WTC11 (cell line): ENCODE measurements around the gene CARD9. TPM values are rescaled to one million over a fixed set of nuclear protein-coding genes. Genes with fewer than 3 reads are reported as not detected.

Experiments used
- ATAC-seq: fragments of 200-7000 bp; cut with Tn5 transposase; 2 replicates; pipeline ENCODE4 v1.10.0; 2021; ENCODE audit warnings: mild to moderate bottlenecking, moderate library complexity
- CTCF ChIA-PET: fragments of 300-600 bp; sonication (Branson Sonifier 250); formaldehyde crosslinking; loops from one replicate; lab custom pipeline; 2021; ENCODE audit warnings: antibody characterized with exemption; lab: Charles Lee
- POLR2A ChIA-PET: fragments of 350-600 bp; sonication (Branson Sonifier 250); formaldehyde crosslinking; loops from one replicate; lab custom pipeline; 2021; ENCODE audit warnings: antibody characterized with exemption; lab: Charles Lee
- DNase-seq: peaks from one replicate; pipeline ENCODE4 v3.0.0; 2021; ENCODE audit warnings: low spot score
- H3K27ac Mint-ChIP-seq: 2 replicates; pipeline ENCODE4 v1.8.0; 2021; ENCODE audit warnings: mixed read lengths
- H3K27me3 Mint-ChIP-seq: 2 replicates; pipeline ENCODE4 v1.8.0; 2021; ENCODE audit warnings: low read depth, mild to moderate bottlenecking, moderate library complexity, mixed read lengths
- H3K36me3 Mint-ChIP-seq: 2 replicates; pipeline ENCODE4 v1.8.0; 2021; ENCODE audit warnings: mixed read lengths
- H3K4me1 Mint-ChIP-seq: 2 replicates; pipeline ENCODE4 v1.8.0; 2022; ENCODE audit warnings: mixed read lengths
- H3K4me3 Mint-ChIP-seq: 2 replicates; pipeline ENCODE4 v1.8.0; 2021; ENCODE audit warnings: mild to moderate bottlenecking, moderate library complexity, mixed read lengths
- H3K9me3 Mint-ChIP-seq: 2 replicates; pipeline ENCODE4 v1.8.0; 2021; ENCODE audit warnings: mixed read lengths
- ATF2 ChIP-seq: sonication (generic); formaldehyde crosslinking; IDR thresholded peaks from 2 replicates; pipeline ENCODE4 v1.8.1; 2022; ENCODE audit warnings: low read depth, missing genetic modification reagents, borderline replicate concordance
- CTCF ChIP-seq: fragments of 200-600 bp; IDR thresholded peaks from 2 replicates; pipeline ENCODE4 v1.8.0; 2022; ENCODE audit warnings: antibody characterized with exemption
- ESRRA ChIP-seq: sonication (generic); formaldehyde crosslinking; IDR thresholded peaks from 2 replicates; pipeline ENCODE4 v1.8.1; 2022; ENCODE audit warnings: mild to moderate bottlenecking, missing genetic modification reagents, borderline replicate concordance
- FOXP1 ChIP-seq: sonication (generic); formaldehyde crosslinking; IDR thresholded peaks from 2 replicates; pipeline ENCODE4 v1.8.0; 2022; ENCODE audit warnings: missing genetic modification reagents, mild to moderate bottlenecking, moderate library complexity, borderline replicate concordance
- GRHL2 ChIP-seq: fragments of 250-450 bp; sonication (Bioruptor Pico); IDR thresholded peaks from 2 replicates; pipeline ENCODE4 v1.8.0; 2022; ENCODE audit warnings: mild to moderate bottlenecking, moderate library complexity; ENCODE audit not compliant: insufficient replicate concordance, severe bottlenecking
- HMGA2 ChIP-seq: fragments of 250-450 bp; sonication (Bioruptor Pico); IDR thresholded peaks from 2 replicates; pipeline ENCODE4 v1.4.0; 2021; ENCODE audit warnings: mild to moderate bottlenecking, moderate library complexity
- NFYB ChIP-seq: sonication (generic); formaldehyde crosslinking; conservative IDR thresholded peaks from 2 replicates; pipeline ENCODE4 v1.8.0; 2022; ENCODE audit warnings: low read depth, missing genetic modification reagents
- PRRX2 ChIP-seq: fragments of 250-450 bp; sonication (Bioruptor Pico); IDR thresholded peaks from 2 replicates; pipeline ENCODE4 v1.8.0; 2021; ENCODE audit warnings: mild to moderate bottlenecking
- SMAD4 ChIP-seq: sonication (generic); formaldehyde crosslinking; IDR thresholded peaks from 2 replicates; pipeline ENCODE4 v1.8.0; 2022; ENCODE audit warnings: mild to moderate bottlenecking, missing genetic modification reagents
- TEAD4 ChIP-seq: sonication (generic); formaldehyde crosslinking; IDR thresholded peaks from 2 replicates; pipeline ENCODE4 v1.8.0; 2022; ENCODE audit warnings: mild to moderate bottlenecking, missing genetic modification reagents
- ZNF121 ChIP-seq: sonication (generic); formaldehyde crosslinking; IDR thresholded peaks from 2 replicates; pipeline ENCODE4 v1.8.0; 2023; ENCODE audit warnings: missing genetic modification reagents
- ZNF232 ChIP-seq: sonication (generic); formaldehyde crosslinking; IDR thresholded peaks from 2 replicates; pipeline ENCODE4 v1.8.0; 2022; ENCODE audit warnings: mild to moderate bottlenecking, missing genetic modification reagents
- ZNF263 ChIP-seq: sonication (generic); formaldehyde crosslinking; IDR thresholded peaks from 2 replicates; pipeline ENCODE4 v1.8.1; 2022; ENCODE audit warnings: low read depth, mild to moderate bottlenecking, moderate library complexity, missing genetic modification reagents
- ZNF317 ChIP-seq: sonication (generic); formaldehyde crosslinking; IDR thresholded peaks from 2 replicates; pipeline ENCODE4 v1.8.1; 2023; ENCODE audit warnings: low read depth, mild to moderate bottlenecking, moderate library complexity, missing genetic modification reagents, borderline replicate concordance
- total RNA-seq: library from RNA; stranded (reverse); gene quantifications from 3 replicates; pipeline ENCODE4 v1.2.3, GENCODE V29; 2021
- TF ChIP-seq, protein P1 (sequence below): sonication (generic); formaldehyde crosslinking; IDR thresholded peaks from 2 replicates; pipeline ENCODE4 v1.8.1; 2023; ENCODE audit warnings: mild to moderate bottlenecking, moderate library complexity, missing genetic modification reagents
- TF ChIP-seq, protein P2 (sequence below): fragments of 250-450 bp; sonication (Bioruptor Pico); IDR thresholded peaks from 2 replicates; pipeline ENCODE4 v1.9.0; 2021; ENCODE audit warnings: moderate library complexity, mild to moderate bottlenecking, inconsistent platforms, borderline replicate concordance
- TF ChIP-seq, protein P3 (sequence below): fragments of 250-450 bp; sonication (Bioruptor Pico); IDR thresholded peaks from 2 replicates; pipeline ENCODE4 v1.9.0; 2021; ENCODE audit warnings: mild to moderate bottlenecking, borderline replicate concordance

CARD9 gene
- total RNA-seq, 1 experiment from 2014 or later, result 0.96 TPM

DNA sequence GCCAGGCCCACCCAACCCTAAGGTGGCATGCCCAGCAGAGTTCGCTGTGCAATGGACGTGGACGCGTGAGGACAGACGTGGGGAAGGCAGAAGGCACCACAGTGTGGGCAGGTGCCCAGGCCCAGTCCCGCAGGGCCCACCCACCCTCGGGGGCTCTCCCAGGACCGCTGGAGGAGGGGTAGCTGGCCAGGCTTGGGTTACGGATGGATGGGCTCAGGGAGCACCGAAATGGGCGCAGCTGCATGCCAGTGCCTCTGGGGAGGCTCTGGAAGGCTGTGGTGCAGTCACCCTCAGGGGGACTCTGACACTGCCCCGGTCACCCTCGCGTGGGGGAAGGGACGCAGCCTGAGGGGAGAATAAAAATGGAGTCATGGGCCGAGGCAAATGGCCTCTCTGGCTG lies 55.8 kb downstream of the CARD9 start:
- ATAC-seq (no peak), DNase-seq (no peak)
- Mint-ChIP-seq H3K27me3 (no peaks in the 10 kb centered on the region; the same call in 1 of the 2 replicates), H3K4me3 (no peak overlapping the region), H3K36me3 (peaks cover 20% of the 10 kb centered on the region), H3K27ac (no peak overlapping the region), H3K4me1 (no peaks in the 10 kb centered on the region), H3K9me3 (peaks cover 34% of the 10 kb centered on the region)
- CTCF ChIA-PET, result interaction anchor here (0.6 kb wide), 1 partner anchor 23 kb away, joined by 3 read pairs; no protein-coding TSS in a partner anchor
- TF ChIP-seq CTCF, result no peak
- TF ChIP-seq NFYB, result no peak
- no peak for TF ChIP-seq ZNF317 (CRISPR knock-in tag)
- TF ChIP-seq ZNF263 (CRISPR knock-in tag), result no peak
- no peak for TF ChIP-seq ZNF121 (CRISPR knock-in tag)
- TF ChIP-seq GRHL2 (CRISPR knock-in tag), result no peak
- TF ChIP-seq PRRX2, result no peak
- TF ChIP-seq, protein P1, sequence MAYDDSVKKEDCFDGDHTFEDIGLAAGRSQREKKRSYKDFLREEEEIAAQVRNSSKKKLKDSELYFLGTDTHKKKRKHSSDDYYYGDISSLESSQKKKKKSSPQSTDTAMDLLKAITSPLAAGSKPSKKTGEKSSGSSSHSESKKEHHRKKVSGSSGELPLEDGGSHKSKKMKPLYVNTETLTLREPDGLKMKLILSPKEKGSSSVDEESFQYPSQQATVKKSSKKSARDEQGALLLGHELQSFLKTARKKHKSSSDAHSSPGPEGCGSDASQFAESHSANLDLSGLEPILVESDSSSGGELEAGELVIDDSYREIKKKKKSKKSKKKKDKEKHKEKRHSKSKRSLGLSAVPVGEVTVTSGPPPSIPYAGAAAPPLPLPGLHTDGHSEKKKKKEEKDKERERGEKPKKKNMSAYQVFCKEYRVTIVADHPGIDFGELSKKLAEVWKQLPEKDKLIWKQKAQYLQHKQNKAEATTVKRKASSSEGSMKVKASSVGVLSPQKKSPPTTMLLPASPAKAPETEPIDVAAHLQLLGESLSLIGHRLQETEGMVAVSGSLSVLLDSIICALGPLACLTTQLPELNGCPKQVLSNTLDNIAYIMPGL (CRISPR knock-in tag), result no peak
- TF ChIP-seq HMGA2, result no peak
- POLR2A ChIA-PET, result interaction anchor here (0.6 kb wide), 1 partner anchor 92 kb away, joined by 3 read pairs; no protein-coding TSS in a partner anchor

GRCh38 chr9:136316896-136317676 lies 56.4 kb downstream of the CARD9 start:
- TF ChIP-seq ZNF121 (CRISPR knock-in tag) (no peak), ZNF232 (CRISPR knock-in tag) (no peak)
- CTCF ChIA-PET, result interaction anchor here (0.6 kb wide), 1 partner anchor 24 kb away, joined by 3 read pairs; no protein-coding TSS in a partner anchor
- Mint-ChIP-seq H3K27ac (no peak overlapping the region), H3K4me3 (no peak overlapping the region), H3K36me3 (peaks cover 20% of the 10 kb centered on the region), H3K27me3 (no peaks in the 10 kb centered on the region; the same call in 1 of the 2 replicates), H3K9me3 (peaks cover 34% of the 10 kb centered on the region), H3K4me1 (no peaks in the 10 kb centered on the region)
- POLR2A ChIA-PET, result interaction anchor here (0.6 kb wide), 1 partner anchor 92 kb away, joined by 3 read pairs; no protein-coding TSS in a partner anchor
- no peak for ATAC-seq
- DNase-seq, result no peak

DNA sequence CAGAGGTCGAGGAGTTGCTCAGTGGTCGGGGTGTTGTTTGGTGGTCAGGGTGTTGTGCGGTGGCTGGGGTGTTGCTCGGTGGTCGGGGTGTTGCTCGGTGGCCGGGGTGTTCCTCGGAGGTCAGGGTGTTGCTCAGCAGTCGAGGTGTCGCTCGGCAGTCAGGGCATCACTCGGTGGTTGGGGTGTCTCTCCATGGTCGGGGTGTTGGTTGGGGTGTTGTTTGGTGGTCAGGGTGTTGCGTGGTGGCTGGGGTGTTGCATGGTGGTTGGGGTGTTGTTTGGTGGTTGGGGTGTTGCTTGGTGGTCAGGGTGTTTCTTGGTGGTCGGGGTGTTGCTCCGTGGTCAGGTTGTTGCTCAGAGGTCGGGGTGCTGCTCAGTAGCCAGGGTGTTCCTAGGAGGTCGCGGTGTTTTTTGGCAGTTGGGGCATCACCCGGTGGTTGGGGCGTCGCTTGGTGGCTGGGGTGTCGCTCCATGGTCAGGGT lies 57.2 kb downstream of the CARD9 start:
- Mint-ChIP-seq H3K4me3 (no peak overlapping the region), H3K4me1 (no peaks in the 10 kb centered on the region), H3K27me3 (no peaks in the 10 kb centered on the region; the same call in 1 of the 2 replicates), H3K36me3 (peaks cover 20% of the 10 kb centered on the region), H3K27ac (no peak overlapping the region), H3K9me3 (peaks cover 34% of the 10 kb centered on the region)
- POLR2A ChIA-PET, result no interaction called here
- DNase-seq (no peak), ATAC-seq (no peak)
- CTCF ChIA-PET, result no interaction called here
- TF ChIP-seq ZNF263 (CRISPR knock-in tag), result no peak
- TF ChIP-seq CTCF, result no peak
- TF ChIP-seq ESRRA (CRISPR knock-in tag), result no peak
- TF ChIP-seq ATF2 (CRISPR knock-in tag), result no peak
- no peak for TF ChIP-seq FOXP1 (CRISPR knock-in tag)
- TF ChIP-seq, protein P2, sequence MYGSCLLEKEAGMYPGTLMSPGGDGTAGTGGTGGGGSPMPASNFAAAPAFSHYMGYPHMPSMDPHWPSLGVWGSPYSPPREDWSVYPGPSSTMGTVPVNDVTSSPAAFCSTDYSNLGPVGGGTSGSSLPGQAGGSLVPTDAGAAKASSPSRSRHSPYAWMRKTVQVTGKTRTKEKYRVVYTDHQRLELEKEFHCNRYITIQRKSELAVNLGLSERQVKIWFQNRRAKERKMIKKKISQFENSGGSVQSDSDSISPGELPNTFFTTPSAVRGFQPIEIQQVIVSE, result no peak
- TF ChIP-seq SMAD4 (CRISPR knock-in tag), result no peak
- TF ChIP-seq, protein P3, sequence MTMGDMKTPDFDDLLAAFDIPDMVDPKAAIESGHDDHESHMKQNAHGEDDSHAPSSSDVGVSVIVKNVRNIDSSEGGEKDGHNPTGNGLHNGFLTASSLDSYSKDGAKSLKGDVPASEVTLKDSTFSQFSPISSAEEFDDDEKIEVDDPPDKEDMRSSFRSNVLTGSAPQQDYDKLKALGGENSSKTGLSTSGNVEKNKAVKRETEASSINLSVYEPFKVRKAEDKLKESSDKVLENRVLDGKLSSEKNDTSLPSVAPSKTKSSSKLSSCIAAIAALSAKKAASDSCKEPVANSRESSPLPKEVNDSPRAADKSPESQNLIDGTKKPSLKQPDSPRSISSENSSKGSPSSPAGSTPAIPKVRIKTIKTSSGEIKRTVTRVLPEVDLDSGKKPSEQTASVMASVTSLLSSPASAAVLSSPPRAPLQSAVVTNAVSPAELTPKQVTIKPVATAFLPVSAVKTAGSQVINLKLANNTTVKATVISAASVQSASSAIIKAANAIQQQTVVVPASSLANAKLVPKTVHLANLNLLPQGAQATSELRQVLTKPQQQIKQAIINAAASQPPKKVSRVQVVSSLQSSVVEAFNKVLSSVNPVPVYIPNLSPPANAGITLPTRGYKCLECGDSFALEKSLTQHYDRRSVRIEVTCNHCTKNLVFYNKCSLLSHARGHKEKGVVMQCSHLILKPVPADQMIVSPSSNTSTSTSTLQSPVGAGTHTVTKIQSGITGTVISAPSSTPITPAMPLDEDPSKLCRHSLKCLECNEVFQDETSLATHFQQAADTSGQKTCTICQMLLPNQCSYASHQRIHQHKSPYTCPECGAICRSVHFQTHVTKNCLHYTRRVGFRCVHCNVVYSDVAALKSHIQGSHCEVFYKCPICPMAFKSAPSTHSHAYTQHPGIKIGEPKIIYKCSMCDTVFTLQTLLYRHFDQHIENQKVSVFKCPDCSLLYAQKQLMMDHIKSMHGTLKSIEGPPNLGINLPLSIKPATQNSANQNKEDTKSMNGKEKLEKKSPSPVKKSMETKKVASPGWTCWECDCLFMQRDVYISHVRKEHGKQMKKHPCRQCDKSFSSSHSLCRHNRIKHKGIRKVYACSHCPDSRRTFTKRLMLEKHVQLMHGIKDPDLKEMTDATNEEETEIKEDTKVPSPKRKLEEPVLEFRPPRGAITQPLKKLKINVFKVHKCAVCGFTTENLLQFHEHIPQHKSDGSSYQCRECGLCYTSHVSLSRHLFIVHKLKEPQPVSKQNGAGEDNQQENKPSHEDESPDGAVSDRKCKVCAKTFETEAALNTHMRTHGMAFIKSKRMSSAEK (CRISPR knock-in tag), result no peak
- TF ChIP-seq ZNF232 (CRISPR knock-in tag), result no peak
- TF ChIP-seq TEAD4, result no peak
